ENCODE data around the gene COLEC12. TPM values are rescaled to one million over a fixed set of nuclear protein-coding genes. Genes with fewer than 3 reads are reported as not detected.

COLEC12 gene
- polyA plus RNA-seq, 6 donors from 2014 or later = not detected

GRCh38 chr18:434410-434809 is 66.1 kb downstream of the COLEC12 start:
- H3K9me3 Mint-ChIP-seq = peaks cover 0 to 2% (median 0%) of the 10 kb centered on the region in 7 donors
- no peak overlapping the region for H3K4me3 Mint-ChIP-seq
- H3K27me3 Mint-ChIP-seq = peaks cover 0 to 9% (median 0%) of the 10 kb centered on the region in 3 donors
- no peaks in the 10 kb centered on the region for H3K4me1 Mint-ChIP-seq
- ATAC-seq (ENCODE audit: low read depth in 2 of 2) (no peak), DNase-seq (no peak)
- no peaks in the 10 kb centered on the region for H3K36me3 Mint-ChIP-seq
- H3K27ac Mint-ChIP-seq = no peak overlapping the region

- DNase-seq = no peak
- Mint-ChIP-seq H3K27ac (no peak overlapping the region), H3K4me3 (no peak overlapping the region), H3K9me3 (peaks cover 0 to 2% (median 0%) of the 10 kb centered on the region in 7 donors), H3K27me3 (peaks cover 0 to 9% (median 0%) of the 10 kb centered on the region in 3 donors), H3K4me1 (no peaks in the 10 kb centered on the region), H3K36me3 (no peaks in the 10 kb centered on the region)
- no peak for ATAC-seq (ENCODE audit: low read depth in 2 of 2)
Observed at GRCh38 chr18:433960-434359, 66.5 kb downstream of the COLEC12 start.

- DNase-seq (no peak), ATAC-seq (ENCODE audit: low read depth in 2 of 2) (no peak)
- no peak overlapping the region for H3K4me3 Mint-ChIP-seq
- peaks cover 0 to 9% (median 0%) of the 10 kb centered on the region in 3 donors for H3K27me3 Mint-ChIP-seq
- peaks cover 0 to 2% (median 0%) of the 10 kb centered on the region in 7 donors for H3K9me3 Mint-ChIP-seq
- no peak overlapping the region for H3K27ac Mint-ChIP-seq
- no peaks in the 10 kb centered on the region for H3K36me3 Mint-ChIP-seq
- H3K4me1 Mint-ChIP-seq = no peaks in the 10 kb centered on the region
Observed at GRCh38 chr18:433298-433697, 67.2 kb downstream of the COLEC12 start.

- Mint-ChIP-seq H3K9me3 (peaks cover 0 to 2% (median 0%) of the 10 kb centered on the region in 7 donors), H3K4me3 (no peak overlapping the region), H3K36me3 (no peaks in the 10 kb centered on the region), H3K27me3 (peaks cover 0 to 9% (median 0%) of the 10 kb centered on the region in 3 donors), H3K4me1 (no peaks in the 10 kb centered on the region), H3K27ac (peak overlapping the region in 2 of 6 donors; percentile 4 to 49)
- DNase-seq (no peak), ATAC-seq (ENCODE audit: low read depth in 2 of 2) (no peak)
Observed at GRCh38 chr18:432791-433190, 67.7 kb downstream of the COLEC12 start.

GRCh38 chr18:429030-429429 is 71.5 kb downstream of the COLEC12 start:
- ATAC-seq (ENCODE audit: low read depth in 2 of 2) (no peak), DNase-seq (no peak)
- Mint-ChIP-seq H3K9me3 (no peaks in the 10 kb centered on the region), H3K27me3 (peaks cover 0 to 9% (median 0%) of the 10 kb centered on the region in 3 donors), H3K27ac (no peak overlapping the region), H3K36me3 (no peaks in the 10 kb centered on the region), H3K4me3 (no peak overlapping the region), H3K4me1 (no peaks in the 10 kb centered on the region)

- no peaks in the 10 kb centered on the region for H3K36me3 Mint-ChIP-seq
- no peak overlapping the region for H3K4me3 Mint-ChIP-seq
- H3K27me3 Mint-ChIP-seq = peaks cover 0 to 9% (median 0%) of the 10 kb centered on the region in 3 donors
- ATAC-seq (ENCODE audit: low read depth in 2 of 2) = no peak
- DNase-seq = no peak
- no peaks in the 10 kb centered on the region for H3K9me3 Mint-ChIP-seq
- no peak overlapping the region for H3K27ac Mint-ChIP-seq
- no peaks in the 10 kb centered on the region for H3K4me1 Mint-ChIP-seq
Observed at GRCh38 chr18:427005-427404, 73.5 kb downstream of the COLEC12 start.

GRCh38 chr18:425106-425745 is 75.3 kb downstream of the COLEC12 start:
- H3K9me3 Mint-ChIP-seq = no peaks in the 10 kb centered on the region
- no peaks in the 10 kb centered on the region for H3K36me3 Mint-ChIP-seq
- no peak for DNase-seq
- no peaks in the 10 kb centered on the region for H3K27me3 Mint-ChIP-seq
- ATAC-seq (ENCODE audit: low read depth in 2 of 2) = no peak
- H3K4me3 Mint-ChIP-seq = no peak overlapping the region
- H3K27ac Mint-ChIP-seq = no peak overlapping the region
- no peaks in the 10 kb centered on the region for H3K4me1 Mint-ChIP-seq

GRCh38 chr18:424668-425067 is 75.8 kb downstream of the COLEC12 start:
- no peak for ATAC-seq (ENCODE audit: low read depth in 2 of 2)
- no peak overlapping the region for H3K4me3 Mint-ChIP-seq
- H3K9me3 Mint-ChIP-seq = no peaks in the 10 kb centered on the region
- no peaks in the 10 kb centered on the region for H3K27me3 Mint-ChIP-seq
- H3K36me3 Mint-ChIP-seq = no peaks in the 10 kb centered on the region
- H3K4me1 Mint-ChIP-seq = no peaks in the 10 kb centered on the region
- no peak overlapping the region for H3K27ac Mint-ChIP-seq
- DNase-seq = no peak

- H3K4me1 Mint-ChIP-seq = no peaks in the 10 kb centered on the region
- DNase-seq (no peak), ATAC-seq (ENCODE audit: low read depth in 2 of 2) (no peak)
- H3K4me3 Mint-ChIP-seq = peak overlapping the region in 1 of 8 donors; percentile 48
- H3K27ac Mint-ChIP-seq = peak overlapping the region in 1 of 6 donors; percentile 1
- no peaks in the 10 kb centered on the region for H3K36me3 Mint-ChIP-seq
- H3K27me3 Mint-ChIP-seq = no peaks in the 10 kb centered on the region
- H3K9me3 Mint-ChIP-seq = no peaks in the 10 kb centered on the region
Observed at GRCh38 chr18:424071-424661, 76.3 kb downstream of the COLEC12 start.

- Mint-ChIP-seq H3K27me3 (no peaks in the 10 kb centered on the region), H3K27ac (no peak overlapping the region), H3K4me1 (no peaks in the 10 kb centered on the region), H3K36me3 (no peaks in the 10 kb centered on the region), H3K9me3 (peaks cover 0 to 2% (median 0%) of the 10 kb centered on the region in 7 donors), H3K4me3 (no peak overlapping the region)
- ATAC-seq (ENCODE audit: low read depth in 2 of 2) (no peak), DNase-seq (no peak)
Observed at GRCh38 chr18:422966-423365, 77.5 kb downstream of the COLEC12 start.

- Mint-ChIP-seq H3K4me1 (no peaks in the 10 kb centered on the region), H3K27me3 (no peaks in the 10 kb centered on the region)
Observed at GRCh38 chr18:421247-422155, 79.0 kb downstream of the COLEC12 start.

GRCh38 chr18:420661-421246 is 79.7 kb downstream of the COLEC12 start:
- H3K4me1 Mint-ChIP-seq = no peaks in the 10 kb centered on the region
- H3K27ac Mint-ChIP-seq = no peak overlapping the region
- peaks cover 0 to 2% (median 0%) of the 10 kb centered on the region in 7 donors for H3K9me3 Mint-ChIP-seq
- H3K4me3 Mint-ChIP-seq = no peak overlapping the region
- ATAC-seq (ENCODE audit: low read depth in 2 of 2) = no peak
- no peak for DNase-seq
- no peaks in the 10 kb centered on the region for H3K27me3 Mint-ChIP-seq
- no peaks in the 10 kb centered on the region for H3K36me3 Mint-ChIP-seq

More at GRCh38 chr18:421247-422155, 79.0 kb downstream of the COLEC12 start:
- H3K27ac Mint-ChIP-seq = peak overlapping the region in 1 of 6 donors; percentile 18
- no peaks in the 10 kb centered on the region for H3K36me3 Mint-ChIP-seq
- ATAC-seq (ENCODE audit: low read depth in 2 of 2) (no peak), DNase-seq (no peak)
- H3K9me3 Mint-ChIP-seq = peaks cover 0 to 2% (median 0%) of the 10 kb centered on the region in 7 donors
- no peak overlapping the region for H3K4me3 Mint-ChIP-seq

GRCh38 chr18:419541-420175 is 80.8 kb downstream of the COLEC12 start:
- H3K27ac Mint-ChIP-seq = no peak overlapping the region
- H3K4me1 Mint-ChIP-seq = no peaks in the 10 kb centered on the region
- peaks cover 0 to 2% (median 0%) of the 10 kb centered on the region in 7 donors for H3K9me3 Mint-ChIP-seq
- ATAC-seq (ENCODE audit: low read depth in 2 of 2) (no peak), DNase-seq (no peak)
- H3K36me3 Mint-ChIP-seq = no peaks in the 10 kb centered on the region
- no peaks in the 10 kb centered on the region for H3K27me3 Mint-ChIP-seq
- no peak overlapping the region for H3K4me3 Mint-ChIP-seq

Measured in naive B cell (primary cell).